ENCODE measurements around the gene MACROD1. TPM values are rescaled to one million over a fixed set of nuclear protein-coding genes. Genes with fewer than 3 reads are reported as not detected.

MACROD1 gene
- total and polyA plus RNA-seq, 9 of the 15 experiments (the other 6 are each of a cell fraction or from before 2014, with no cell fraction given) = 1.1 to 60.0 (median 26.4) TPM

DNA sequence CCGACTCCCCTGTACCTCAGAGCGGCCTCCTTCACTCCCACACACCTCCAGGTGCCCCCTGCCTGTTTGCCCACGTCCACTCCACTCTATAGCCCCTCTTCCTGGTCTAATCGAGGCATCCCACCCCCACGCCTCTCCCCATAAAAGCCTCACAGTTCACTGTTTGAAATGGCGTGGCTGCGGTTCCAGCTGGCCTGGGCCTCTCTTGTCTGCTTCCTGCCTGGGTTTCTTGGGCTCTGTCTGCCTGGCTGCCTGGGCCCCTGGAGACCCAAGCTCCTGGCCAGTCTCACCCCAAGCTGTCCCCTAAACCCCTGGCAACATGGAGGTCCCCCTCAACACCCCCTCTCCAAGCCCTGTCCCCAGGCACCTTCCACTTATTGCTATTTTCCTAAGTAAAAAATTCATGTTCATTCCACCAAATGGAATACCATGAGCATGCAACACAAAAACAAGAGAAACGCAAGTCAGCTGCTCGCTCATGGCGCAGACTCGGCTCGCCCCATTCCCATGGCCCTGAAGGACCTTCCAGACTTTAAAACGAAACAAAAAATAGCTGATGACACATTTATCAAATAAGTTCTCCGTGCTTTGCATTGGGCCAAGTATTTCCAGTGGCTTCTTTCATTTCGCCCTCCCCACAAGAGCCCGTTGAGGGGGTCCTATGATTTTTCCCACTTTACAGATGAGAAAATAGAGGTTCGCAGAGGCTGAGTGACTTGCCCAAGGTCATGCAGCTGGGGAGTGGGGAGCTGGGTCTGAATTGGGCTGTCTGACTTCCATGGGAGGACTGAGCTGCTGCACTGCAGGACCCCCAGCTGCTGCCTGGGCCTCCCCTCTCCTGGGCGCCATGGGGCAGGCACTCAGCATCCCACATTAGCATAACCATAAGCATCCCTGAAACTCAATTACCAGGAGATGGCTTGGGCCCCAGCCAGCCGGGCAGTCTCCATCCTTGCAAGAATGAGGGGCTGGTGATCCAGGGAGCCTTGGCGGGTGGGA is 141.9 kb downstream of the MACROD1 start:
- ATAC-seq = no peak
- Histone ChIP-seq H3K27me3 (ENCODE audit: control insufficient read depth in 2 of 2, insufficient read depth in 2 of 2, low read length in 2 of 2) (peaks cover 0 to 4% of the 10 kb centered on the region in 2 experiments; a peak in 1 of 5 replicates), H3K79me2 (ENCODE audit: control insufficient read depth, insufficient read depth, low read length) (no peaks in the 10 kb centered on the region), H3K9ac (ENCODE audit: insufficient read depth in 1 of 2, low read depth in 2 of 2, low read length in 2 of 2) (no peak overlapping the region; a peak in 1 of 4 replicates), H3K27ac (ENCODE audit: extremely low read depth, low read depth, low read length) (no peak overlapping the region), H3K4me3 (no peak overlapping the region), H3K4me1 (replicated peaks in 1 of 2; ENCODE audit: control insufficient read depth in 2 of 2, insufficient read depth in 2 of 2, low read length in 2 of 2) (peaks cover 0 to 39% of the 10 kb centered on the region in 2 experiments; a peak in 2 of 5 replicates), H2AFZ (ENCODE audit: low read depth, low read length) (no peak overlapping the region), H3K9me3 (replicated peaks; ENCODE audit: control insufficient read depth, insufficient read depth, low read depth, low read length) (no peaks in the 10 kb centered on the region), H3K9me1 (ENCODE audit: control insufficient read depth, insufficient read depth, low read length) (no peaks in the 10 kb centered on the region), H3K36me3 (ENCODE audit: control insufficient read depth, insufficient read depth, low read length) (no peaks in the 10 kb centered on the region), H3K4me2 (ENCODE audit: insufficient read depth, low read length) (no peak overlapping the region), H4K20me1 (replicated peaks; ENCODE audit: control insufficient read depth, insufficient read depth, low read length) (peaks cover 61% of the 10 kb centered on the region)
- DNase-seq (ENCODE audit: extremely low read depth in 1 of 4, low spot score in 3 of 4) = no peak
- ChIA-PET POLR2A (interaction anchor here (0.9 to 1.3 kb wide), 4 partner anchors 9 to 16 kb away, joined by 3 to 4 read pairs (median 4); no protein-coding TSS in a partner anchor), CTCF (ENCODE audit: low intra/inter-chr PET ratio) (interaction anchor here (0.6 kb wide), 1 partner anchor 44 kb away, joined by 5 read pairs; no protein-coding TSS in a partner anchor)
- BruUV-seq (replicated peaks) = no TSS peak
- in situ Hi-C loops (cut with MboI) = no loop called here
- 64% methylated on average over 14 of the region's 20 CpGs for WGBS (ENCODE audit: insufficient coverage, low coverage, missing lambda C conversion rate)
- TF ChIP-seq, protein P1, sequence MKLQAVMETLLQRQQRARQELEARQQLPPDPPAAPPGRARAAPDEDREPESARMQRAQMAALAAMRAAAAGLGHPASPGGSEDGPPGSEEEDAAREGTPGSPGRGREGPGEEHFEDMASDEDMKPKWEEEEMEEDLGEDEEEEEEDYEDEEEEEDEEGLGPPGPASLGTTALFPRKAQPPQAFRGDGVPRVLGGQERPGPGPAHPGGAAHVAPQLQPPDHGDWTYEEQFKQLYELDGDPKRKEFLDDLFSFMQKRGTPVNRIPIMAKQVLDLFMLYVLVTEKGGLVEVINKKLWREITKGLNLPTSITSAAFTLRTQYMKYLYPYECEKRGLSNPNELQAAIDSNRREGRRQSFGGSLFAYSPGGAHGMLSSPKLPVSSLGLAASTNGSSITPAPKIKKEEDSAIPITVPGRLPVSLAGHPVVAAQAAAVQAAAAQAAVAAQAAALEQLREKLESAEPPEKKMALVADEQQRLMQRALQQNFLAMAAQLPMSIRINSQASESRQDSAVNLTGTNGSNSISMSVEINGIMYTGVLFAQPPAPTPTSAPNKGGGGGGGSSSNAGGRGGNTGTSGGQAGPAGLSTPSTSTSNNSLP (IDR thresholded peaks at IDR 0.05; ENCODE audit: borderline replicate concordance, low read depth, low read length) = no peak
- TF ChIP-seq ZNF316 (IDR thresholded peaks at IDR 0.05) = peak; percentile 54
- no peak for FAIRE-seq
- intact Hi-C loops (cut with micrococcal nuclease) = no loop called here
